ENCODE measurements around the gene MFN2. TPM values are rescaled to one million over a fixed set of nuclear protein-coding genes. Genes with fewer than 3 reads are reported as not detected.
"Not testable (repeated sequence)": the region's sequence is repeated elsewhere in the genome, so short reads cannot be mapped to it uniquely, and the experiment has no call there.

The MFN2 gene
- 23.2 TPM for polyA plus RNA-seq (2012; ENCODE audit: missing spikeins)

- FAIRE-seq: peak; percentile 99
- DNase-seq (ENCODE audit: insufficient read length): peak; percentile 97
- TF ChIP-seq TAF1 (IDR thresholded peaks at IDR 0.05; ENCODE audit: borderline replicate concordance, low read depth, low read length) (peak; percentile 77), POLR2A (IDR thresholded peaks at IDR 0.05; ENCODE audit: low read depth, low read length) (peak; percentile 73; the same call in 1 of the 2 replicates), POLR2AphosphoS5 (IDR thresholded peaks at IDR 0.05; ENCODE audit: low read depth, low read length) (peak; percentile 70)
Observed at GRCh38 chr1:11979851-11980675, at the start of gene MFN2. TSS of gene MFN2 (plus strand) at chr1:11980444. CDS start at chr1:11989169, 8,725 bp downstream.

GRCh38 chr1:11930571-11931445 lies 49.4 kb upstream of the MFN2 start:
- FAIRE-seq (no peak), DNase-seq (ENCODE audit: insufficient read length) (no peak)
- TF ChIP-seq POLR2A (IDR thresholded peaks at IDR 0.05; ENCODE audit: low read depth, low read length) (no peak), POLR2AphosphoS5 (IDR thresholded peaks at IDR 0.05; ENCODE audit: low read depth, low read length) (no peak), TAF1 (IDR thresholded peaks at IDR 0.05; ENCODE audit: borderline replicate concordance, low read depth, low read length) (no peak)

DNA sequence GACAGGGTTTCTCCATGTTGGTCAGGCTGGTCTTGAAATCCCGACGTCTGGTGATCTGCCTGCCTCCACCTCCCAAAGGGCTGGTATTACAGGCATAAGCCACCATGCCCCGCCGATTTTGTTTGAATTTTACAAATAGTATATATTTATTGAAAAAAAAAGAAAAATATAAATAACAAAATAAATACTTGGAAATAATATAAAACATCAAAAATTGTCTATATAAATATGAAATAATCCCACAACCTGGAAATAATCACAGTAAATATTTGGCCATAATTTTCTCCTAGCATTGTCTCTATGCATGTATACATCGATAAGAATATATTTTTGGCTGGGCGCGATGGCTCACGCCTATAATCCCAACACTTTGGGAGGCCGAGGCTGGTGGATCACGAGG lies 48.4 kb upstream of the MFN2 start:
- no peak for DNase-seq (ENCODE audit: insufficient read length)
- no peak for TF ChIP-seq POLR2A (IDR thresholded peaks at IDR 0.05; ENCODE audit: low read depth, low read length)
- no peak for TF ChIP-seq POLR2AphosphoS5 (IDR thresholded peaks at IDR 0.05; ENCODE audit: low read depth, low read length)
- no peak for TF ChIP-seq TAF1 (IDR thresholded peaks at IDR 0.05; ENCODE audit: borderline replicate concordance, low read depth, low read length)
- no peak for FAIRE-seq

DNA sequence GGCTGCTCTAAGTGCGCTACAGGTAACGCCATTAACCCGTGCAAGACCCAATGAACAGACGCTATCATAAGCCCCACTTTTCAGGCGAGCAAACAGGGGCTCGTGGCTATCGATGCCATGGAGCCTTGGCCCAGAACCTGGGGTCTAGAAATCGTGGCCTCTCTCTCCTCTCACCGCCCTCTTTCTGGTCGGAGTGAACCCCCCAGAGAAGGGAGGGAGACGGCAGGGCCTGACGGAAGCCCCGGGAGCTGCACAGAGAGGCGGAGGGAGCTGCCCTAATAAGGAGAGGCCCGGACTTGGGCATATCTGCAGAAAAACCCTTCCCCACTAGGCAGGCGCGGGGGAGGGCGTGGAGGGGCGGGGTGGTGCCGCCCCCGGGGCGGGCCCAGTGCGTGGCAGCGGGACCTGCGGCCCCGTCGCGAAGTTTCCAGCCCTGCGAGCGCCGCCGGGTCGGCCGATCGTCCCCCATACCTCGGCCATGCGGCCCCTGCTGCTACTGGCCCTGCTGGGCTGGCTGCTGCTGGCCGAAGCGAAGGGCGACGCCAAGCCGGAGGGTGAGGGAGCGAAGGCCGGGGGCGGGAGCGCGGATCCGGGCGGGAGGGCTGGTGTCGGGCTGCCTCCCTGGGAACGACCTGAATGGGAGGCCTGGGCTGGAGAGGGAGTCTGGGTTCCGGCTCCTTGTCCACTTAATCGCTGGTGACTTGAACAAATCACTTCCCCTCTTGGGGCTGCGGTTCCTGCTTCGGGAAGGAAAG lies 45.8 kb upstream of the MFN2 start, which contains the start of gene PLOD1:
Gene PLOD1 (plus strand): TSS at position 416 of the 755 bp plus-strand sequence. CDS start 63 bp downstream, at position 479.
- FAIRE-seq (peak; percentile 92), DNase-seq (ENCODE audit: insufficient read length) (peak; percentile 96)
- TF ChIP-seq POLR2AphosphoS5 (IDR thresholded peaks at IDR 0.05; ENCODE audit: low read depth, low read length): peak; percentile 76; the same call in 1 of the 2 replicates
- peak; percentile 77; the same call in 1 of the 2 replicates for TF ChIP-seq POLR2A (IDR thresholded peaks at IDR 0.05; ENCODE audit: low read depth, low read length)
- no peak for TF ChIP-seq TAF1 (IDR thresholded peaks at IDR 0.05; ENCODE audit: borderline replicate concordance, low read depth, low read length)

GRCh38 chr1:11935057-11935412 lies 45.2 kb upstream of the MFN2 start:
- no peak for DNase-seq (ENCODE audit: insufficient read length)
- FAIRE-seq: no peak
- TF ChIP-seq POLR2AphosphoS5 (IDR thresholded peaks at IDR 0.05; ENCODE audit: low read depth, low read length) (no peak), POLR2A (IDR thresholded peaks at IDR 0.05; ENCODE audit: low read depth, low read length) (no peak), TAF1 (IDR thresholded peaks at IDR 0.05; ENCODE audit: borderline replicate concordance, low read depth, low read length) (no peak)

DNA sequence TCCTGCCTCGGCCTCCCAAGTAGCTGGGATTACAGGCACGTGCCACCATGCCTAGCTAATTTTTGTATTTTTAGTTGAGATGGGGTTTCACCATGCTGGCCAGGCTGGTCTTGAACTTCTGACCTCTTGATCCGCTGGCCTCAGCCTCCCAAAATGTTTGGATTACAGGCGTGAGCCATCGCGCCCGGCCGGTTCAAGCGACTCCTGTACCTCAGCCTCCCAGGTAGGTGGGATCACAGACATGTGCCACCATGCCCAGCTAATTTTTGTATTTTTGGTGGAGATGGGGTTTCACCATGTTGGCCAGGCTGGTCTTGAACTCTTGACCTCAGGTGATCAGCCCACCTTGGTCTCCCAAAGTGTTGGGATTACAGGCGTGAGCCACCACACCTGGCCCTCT lies 44.5 kb upstream of the MFN2 start:
- DNase-seq (ENCODE audit: insufficient read length); FAIRE-seq: not testable (repeated sequence)

DNA sequence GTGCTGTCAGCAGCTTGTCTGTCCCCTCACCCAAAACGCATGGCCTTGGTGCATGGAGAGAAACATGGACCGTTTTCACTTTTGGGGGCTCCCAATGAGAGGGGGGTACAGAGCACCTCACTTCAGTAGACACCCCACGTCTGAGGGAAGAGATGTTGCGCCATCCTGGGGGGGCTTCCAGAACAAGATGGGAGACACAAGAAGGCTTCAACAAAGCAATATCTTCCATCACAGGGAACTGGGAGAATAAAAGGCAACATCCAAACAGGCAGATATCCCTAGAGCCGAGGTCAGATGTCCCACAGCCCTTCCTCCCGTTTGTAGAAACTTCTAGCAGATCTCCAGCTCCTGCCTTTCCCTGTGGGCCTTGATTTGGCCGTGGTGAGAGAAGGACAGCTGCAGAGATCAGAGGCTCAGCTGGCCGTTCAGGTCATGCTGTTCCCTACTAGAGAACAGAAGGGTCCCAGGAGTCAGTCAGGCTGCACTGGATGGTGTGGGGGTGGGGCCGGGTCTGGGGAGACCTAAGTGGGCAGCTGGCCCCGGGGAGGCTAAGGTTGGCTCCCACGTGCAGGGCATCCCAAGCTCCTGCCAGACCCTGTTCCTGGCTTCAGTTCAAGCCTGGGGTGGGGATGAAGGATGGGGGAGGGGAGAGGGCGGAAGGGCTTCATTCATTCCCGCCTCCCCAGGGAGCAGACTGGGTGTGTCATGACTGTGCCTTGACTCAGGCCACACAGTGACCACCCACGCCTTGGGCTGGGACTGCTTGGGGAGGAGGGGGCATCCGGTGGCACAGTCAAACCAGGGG lies 41.3 kb upstream of the MFN2 start:
- TF ChIP-seq POLR2A (IDR thresholded peaks at IDR 0.05; ENCODE audit: low read depth, low read length) (no peak), POLR2AphosphoS5 (IDR thresholded peaks at IDR 0.05; ENCODE audit: low read depth, low read length) (no peak), TAF1 (IDR thresholded peaks at IDR 0.05; ENCODE audit: borderline replicate concordance, low read depth, low read length) (no peak)
- no peak for DNase-seq (ENCODE audit: insufficient read length)
- no peak for FAIRE-seq

DNA sequence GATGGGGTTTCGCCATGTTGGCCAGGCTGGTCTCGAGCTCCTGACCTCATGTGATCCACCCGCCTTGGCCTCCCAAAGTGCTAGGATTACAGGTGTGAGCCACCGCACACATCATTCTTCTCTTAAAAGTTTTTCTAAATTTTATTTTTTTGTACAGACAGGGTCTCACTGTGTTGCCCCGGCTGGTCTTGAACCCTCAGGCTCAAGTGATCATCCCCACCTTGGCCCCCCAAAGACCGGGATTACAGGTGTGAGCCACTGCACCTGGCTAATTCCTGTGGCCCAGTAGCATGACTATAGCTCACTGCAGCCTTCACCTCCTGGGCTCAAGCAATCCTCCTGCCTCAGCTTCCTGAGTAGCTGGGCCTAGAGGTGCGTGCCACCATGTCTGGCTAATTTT lies 40.5 kb upstream of the MFN2 start:
- FAIRE-seq; DNase-seq (ENCODE audit: insufficient read length): not testable (repeated sequence)

- FAIRE-seq: no peak
- no peak for TF ChIP-seq POLR2AphosphoS5 (IDR thresholded peaks at IDR 0.05; ENCODE audit: low read depth, low read length)
- no peak for DNase-seq (ENCODE audit: insufficient read length)
Observed at GRCh38 chr1:11940260-11940921, 39.9 kb upstream of the MFN2 start.

- FAIRE-seq (no peak), DNase-seq (ENCODE audit: insufficient read length) (no peak)
- TF ChIP-seq POLR2AphosphoS5 (IDR thresholded peaks at IDR 0.05; ENCODE audit: low read depth, low read length): no peak
- no peak for TF ChIP-seq POLR2A (IDR thresholded peaks at IDR 0.05; ENCODE audit: low read depth, low read length)
- no peak for TF ChIP-seq TAF1 (IDR thresholded peaks at IDR 0.05; ENCODE audit: borderline replicate concordance, low read depth, low read length)
Observed at GRCh38 chr1:11942280-11942679, 38.0 kb upstream of the MFN2 start.
